Right hindlimb (tissue), 1 donor: ENCODE results near the gene IDI2.
"Not testable (repeated sequence)": the region's sequence is repeated elsewhere in the genome, so short reads cannot be mapped to it uniquely, and the experiment has no call there.

Experiments used
- DNase-seq: peaks from one replicate; pipeline ENCODE4 v3.0.0-alpha.2; 2018

The IDI2 gene

DNA sequence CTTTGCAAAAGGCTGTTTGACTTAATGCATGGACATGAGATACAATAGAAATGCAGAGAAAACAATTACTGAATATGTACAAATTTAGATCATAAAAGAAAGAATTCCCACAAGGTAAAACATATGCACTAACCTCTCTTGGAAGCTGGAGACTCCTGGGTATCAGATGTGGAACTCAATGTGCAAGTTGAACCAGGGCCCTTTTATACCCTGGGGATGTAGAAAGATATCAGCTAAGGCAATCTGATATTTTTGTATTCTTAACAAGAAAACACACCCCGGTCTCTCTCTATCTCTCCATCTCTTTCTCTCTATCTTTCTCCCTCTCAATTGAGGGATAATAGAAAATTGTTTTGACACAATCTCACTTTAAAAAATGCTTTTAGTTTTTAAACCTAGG is at the start of gene IDI2:
Gene IDI2 (minus strand): TSS at position 177 of the 400 bp plus-strand sequence. CDS start 1,136 bp downstream, outside the sequence.
- no peak for DNase-seq

DNA sequence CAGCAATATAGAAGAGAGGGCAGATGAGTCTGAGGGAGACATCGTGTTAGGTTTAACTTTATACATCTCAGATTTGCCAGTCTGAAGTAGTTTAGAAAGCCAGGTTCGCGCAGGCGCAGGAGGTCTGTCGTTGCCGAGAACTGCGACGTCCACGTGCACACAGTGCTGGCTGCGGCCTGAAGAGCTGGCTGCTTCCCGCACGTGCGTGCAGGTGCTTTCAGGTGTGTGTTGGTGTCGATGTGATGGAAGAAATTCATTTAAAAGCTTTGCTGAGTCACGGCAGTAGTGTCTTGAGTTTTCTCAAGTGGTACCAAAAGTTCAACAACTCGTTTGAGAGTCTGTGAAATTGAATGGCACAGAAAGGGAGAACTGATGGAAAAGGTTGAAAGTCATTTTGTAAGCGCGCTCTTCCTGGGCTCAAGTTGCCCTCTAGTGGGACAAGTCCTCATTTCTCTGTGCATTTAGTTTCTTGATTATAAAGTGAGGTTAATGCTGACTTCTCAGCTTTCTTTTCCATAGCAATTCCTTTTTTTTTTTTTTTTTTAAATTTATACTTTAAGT is 49.2 kb upstream of the IDI2 start:
- DNase-seq = no peak

DNA sequence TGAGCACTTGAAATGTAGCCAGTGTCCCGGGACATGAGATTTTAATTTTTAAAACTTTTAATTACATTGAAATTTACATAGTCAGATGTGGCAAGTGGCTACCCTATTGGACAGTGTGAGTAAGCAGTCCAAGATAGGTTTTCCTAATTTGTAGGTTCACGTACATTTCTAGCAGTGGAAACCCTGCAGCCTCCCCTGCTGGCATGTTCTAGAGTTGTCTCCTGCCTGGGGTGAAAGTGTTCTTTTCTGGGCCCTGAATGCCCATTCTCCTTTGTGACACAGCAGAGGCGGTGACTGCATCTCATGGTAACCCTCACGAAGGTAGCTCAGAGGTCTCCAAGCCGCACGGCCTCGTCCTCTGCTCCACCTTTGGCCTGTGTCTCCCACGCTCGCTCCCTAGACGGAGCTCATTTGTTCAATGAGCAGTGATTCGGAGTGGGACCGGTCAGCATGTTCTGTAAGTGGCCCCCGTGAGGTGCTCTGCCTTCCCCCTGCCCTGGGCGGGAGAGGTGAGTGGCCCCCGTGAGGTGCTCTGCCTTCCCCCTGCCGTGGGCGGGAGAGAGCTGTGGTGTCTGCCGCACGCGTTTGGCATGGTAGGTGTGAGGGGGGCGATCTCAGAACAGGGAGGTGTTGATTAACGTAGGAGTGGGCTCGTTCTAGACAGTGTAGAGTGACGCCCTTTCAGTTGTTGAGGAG is 48.5 kb upstream of the IDI2 start:
- DNase-seq = no peak

DNA sequence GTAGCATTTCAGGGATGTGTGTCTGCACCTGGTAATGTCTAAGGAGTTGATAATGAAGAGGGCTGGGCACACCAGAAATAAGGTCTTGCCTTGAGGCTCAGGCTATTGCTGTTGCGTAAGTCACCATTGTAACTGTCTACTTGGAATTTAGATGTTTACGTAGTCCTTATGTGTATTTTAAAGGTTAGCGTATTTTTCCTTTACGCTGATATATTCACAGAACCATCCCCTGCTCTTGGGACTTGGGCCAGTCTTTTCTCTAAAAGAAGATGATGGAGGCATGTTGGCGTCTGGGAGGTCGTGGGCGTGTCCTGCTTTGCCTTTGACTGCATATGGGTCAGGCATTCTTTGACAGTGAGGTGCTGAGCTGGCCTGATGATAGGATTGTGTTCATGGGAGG is 45.3 kb upstream of the IDI2 start:
- DNase-seq = no peak

DNA sequence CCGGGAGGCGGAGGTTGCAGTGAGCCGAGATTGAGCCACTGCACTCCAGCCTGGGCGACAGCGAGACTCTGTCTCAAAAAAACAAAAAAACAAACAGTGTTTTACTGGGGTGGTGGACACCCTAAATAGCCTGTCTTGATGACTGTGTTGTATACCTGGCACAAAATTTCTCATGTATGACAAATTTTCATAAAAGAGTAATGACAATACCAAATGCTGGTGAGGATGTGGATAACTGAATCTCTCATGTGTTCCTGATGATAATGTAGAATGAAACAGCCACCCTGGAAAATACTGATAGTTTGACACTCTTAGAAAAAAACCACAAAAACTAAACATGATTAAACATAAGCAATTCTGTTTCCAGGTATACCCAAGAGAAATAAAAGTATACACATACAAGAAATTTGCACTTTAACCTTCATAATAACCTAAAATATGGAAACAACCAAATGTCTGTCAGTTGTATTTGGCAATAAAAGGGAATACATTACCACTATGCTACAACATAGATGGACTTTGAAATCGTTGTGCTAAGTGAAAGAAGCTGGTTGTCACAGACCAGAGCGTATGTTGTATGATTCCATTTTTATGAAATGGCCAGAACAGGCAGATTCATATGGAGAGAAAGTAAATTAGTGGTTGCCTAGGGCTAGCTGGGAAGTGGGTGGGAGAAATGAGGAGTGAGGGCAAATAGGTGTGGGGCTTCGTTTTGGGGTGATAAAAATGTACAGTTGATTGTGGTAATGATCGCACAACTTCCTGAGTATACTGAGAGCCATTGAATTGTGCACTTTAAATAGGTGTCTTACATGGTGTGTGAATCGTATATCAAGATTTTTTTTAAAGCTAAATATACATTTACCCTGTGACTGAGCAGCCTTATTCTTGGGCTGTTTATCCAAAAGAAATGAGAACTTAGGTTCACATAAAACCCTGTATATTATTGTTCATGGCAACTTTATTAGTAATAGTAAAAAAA is 43.0 kb upstream of the IDI2 start:
- no peak for DNase-seq

DNA sequence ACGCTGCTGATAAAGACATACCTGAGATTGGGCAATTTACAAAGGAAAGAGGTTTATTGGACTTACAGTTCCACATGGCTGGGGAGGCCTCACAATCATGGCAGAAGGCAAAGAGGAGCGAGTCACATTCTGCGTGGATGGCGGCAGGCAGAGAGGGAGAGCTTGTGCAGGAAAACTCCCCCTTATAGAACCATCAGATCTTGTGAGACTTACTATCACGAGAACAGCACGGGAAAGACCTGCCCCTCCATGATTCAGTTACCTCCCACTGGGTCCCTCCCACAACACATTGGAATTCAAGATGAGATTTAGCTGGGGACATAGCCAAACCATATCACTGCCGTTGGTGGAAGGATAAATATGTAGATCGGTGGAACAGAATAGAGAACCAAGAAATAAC is 41.1 kb upstream of the IDI2 start:
- not testable (repeated sequence) for DNase-seq

DNA sequence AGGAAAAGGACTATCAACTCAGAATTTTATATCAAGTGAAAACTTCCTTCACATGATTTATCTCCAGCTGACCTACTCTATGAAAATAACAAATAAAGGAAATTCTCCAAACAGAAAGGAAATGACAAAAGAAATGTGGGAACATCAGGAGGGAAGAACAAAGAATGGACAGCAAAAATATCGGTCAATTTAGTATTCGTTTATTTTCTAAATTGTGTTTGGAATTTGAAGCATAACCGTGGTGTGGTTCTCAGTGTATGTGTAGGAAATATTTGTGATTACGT is 39.2 kb upstream of the IDI2 start:
- DNase-seq = no peak

DNA sequence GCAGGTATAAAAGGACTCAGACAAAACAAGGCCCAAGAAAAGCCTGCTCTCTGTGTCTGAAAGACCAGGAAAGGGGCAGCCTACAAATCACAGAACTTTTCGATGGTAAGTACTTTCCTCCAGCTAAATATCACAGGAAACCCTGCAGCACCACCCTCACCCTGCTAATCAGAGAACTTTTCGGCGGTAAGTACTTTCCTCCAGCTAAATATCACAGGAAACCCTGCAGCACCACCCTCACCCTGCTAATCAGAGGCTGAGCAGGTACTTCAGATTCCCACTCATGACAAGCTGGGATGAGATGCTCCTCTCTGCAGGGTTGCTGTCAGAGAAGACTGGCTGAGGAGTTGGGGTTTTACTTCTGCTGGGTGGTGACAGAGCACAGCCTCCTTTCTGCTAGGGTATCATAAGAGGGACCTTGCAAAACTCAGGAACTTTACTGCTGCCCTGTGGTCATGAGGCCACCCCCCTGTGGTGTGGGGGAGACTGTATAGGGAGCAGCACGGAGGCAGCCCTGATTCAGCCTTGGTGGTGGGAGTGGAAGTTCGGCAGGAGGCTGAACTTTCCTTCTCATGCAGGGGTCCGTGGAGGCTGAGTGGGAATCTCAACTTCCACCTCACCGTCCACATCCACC is 37.7 kb upstream of the IDI2 start:
- DNase-seq = no peak

DNA sequence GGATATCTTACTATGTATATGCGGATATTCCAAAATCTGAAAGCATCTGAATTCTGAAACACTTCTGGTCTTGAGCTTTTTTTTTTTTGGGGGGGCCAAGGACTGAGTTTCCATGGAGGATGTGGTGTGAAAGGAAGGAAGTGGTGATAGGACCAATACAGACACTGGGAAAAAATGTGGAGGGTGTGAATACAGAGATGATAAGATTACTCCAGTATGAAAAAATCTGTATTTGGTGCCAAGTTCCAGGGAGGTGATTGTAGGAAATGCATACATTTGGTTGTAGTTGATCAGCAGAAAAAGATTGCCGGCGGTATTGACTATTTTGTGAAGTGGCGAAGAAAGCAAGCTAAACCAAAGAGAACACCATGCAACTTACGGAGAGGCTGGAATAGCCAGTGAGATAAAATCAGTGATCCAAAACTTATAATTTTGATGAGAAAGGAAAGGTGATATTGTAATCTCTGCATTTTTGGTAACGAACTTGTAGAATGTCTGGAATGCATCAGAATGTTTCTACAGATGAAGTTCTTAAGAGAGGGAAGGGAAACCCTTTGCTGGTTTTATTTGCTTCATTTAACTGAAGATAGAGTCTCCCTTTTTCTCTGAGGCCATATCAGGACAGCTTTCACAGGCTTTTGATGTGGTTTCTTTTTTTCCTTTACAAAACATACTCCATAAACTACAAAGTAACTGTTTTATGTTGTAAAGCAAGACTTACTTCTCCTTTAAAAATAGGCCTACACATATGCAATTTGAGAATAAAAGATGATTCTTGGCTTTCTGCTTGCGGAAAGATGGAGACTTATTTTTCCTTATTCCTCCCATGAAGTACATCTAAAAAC is 36.5 kb upstream of the IDI2 start:
- DNase-seq = no peak

DNA sequence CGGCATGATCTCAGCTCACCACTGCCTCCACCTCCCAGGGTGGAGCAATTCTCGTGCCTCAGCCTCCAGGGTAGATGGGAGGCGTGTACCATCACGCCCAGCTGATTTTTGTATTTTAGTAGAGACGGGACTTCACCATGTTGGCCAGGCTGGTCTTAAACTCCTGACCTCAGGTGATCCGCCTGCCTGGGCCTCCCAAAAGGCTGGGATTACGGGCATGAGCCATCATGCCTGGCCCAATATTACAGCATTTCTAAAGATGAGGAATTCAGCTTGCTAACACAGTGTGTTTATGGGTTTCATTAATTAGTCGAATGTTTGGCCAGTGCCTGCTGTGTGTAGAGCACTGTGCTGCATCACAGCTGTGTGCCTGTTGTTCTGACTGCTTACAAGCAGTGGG is 34.2 kb upstream of the IDI2 start:
- DNase-seq = no peak

DNA sequence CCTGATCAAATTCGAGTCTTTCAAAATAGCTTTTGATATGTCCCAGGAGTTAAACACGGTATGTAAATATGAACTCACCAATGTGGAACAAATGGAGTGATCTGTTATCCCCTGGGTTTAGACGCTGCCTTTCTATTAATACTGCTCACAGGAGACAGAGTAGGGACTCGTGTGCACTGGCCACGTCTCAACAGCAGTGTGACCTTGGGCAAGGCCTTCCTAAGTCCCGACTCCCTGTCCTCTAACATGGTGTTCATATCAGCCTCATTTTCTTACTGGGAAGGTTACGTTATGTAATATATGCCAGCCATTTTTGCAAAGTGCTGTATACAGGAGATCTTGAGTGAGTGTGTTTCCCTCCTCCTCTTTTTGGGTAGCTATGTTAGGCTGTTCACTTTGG is 32.4 kb upstream of the IDI2 start:
- DNase-seq = no peak

DNA sequence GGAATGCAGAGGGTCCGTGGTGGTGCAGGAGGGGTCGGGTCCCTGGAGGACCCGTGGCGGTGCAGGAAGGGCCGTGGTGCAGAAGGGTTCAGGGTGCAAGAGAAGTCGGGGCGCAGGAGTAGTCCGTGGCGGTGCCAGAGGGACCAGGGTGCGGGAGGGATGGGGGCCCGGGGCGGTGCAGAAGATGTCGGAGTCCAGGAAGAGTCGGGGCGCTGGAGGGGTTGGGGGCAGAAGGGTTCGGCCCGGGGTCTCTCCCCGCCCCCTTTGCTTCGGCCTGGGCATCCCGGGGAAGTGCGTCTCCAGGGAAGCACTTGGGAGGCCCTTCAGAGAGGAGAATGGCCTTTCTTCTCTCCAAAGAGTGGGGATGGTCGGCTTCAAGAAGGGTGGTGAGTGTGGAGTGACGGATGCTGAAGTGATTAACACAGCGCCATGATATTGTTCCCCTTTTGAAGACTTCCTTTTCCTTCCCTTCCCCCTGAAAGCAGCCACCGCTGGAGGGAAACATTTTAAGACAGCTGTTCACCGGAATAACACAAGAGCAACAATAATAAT is 31.5 kb upstream of the IDI2 start:
- no peak for DNase-seq

DNA sequence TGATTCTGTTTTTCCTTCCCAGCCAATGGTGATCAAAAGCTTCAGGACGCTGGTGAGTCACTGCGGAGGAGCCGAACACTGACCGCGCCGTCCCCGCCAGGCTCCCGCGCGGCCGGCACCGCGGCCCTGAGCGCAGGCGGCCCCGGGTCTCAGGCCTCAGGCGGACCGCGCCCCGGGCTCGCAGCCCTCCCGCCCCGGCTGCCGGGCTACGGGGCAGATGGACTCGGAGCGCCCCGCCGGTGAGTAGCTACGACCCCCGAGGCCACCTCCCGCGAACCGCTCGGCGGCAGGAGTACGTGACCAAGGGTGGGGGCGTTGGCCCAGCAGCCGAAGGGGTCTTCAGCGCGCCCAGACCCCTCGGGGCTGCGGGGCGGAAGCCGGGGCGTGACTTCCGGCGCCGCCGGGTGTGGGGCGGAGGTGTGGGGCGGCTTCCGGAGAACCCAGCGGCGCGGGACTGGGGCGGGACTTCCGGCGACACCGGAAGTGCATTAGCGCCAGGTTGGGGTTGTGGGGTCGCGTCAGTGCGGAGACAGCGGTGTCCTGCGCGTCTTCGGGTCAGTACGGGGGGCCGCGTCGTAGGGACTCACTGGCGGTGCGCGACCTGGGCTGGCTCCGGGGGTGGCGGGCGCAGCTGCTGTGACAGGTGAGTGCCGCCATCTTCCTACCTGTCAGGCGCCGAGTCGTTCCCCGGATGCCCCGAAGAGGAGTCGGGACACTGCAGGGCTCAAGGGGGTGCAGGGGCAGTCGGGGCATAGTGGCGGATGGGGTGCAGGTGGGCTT is 30.9 kb upstream of the IDI2 start, which contains the start of gene WDR37:
Gene WDR37 (plus strand): TSS at position 60 of the 780 bp plus-strand sequence. CDS start 15,771 bp downstream, outside the sequence.
- peak; percentile 91 for DNase-seq

DNA sequence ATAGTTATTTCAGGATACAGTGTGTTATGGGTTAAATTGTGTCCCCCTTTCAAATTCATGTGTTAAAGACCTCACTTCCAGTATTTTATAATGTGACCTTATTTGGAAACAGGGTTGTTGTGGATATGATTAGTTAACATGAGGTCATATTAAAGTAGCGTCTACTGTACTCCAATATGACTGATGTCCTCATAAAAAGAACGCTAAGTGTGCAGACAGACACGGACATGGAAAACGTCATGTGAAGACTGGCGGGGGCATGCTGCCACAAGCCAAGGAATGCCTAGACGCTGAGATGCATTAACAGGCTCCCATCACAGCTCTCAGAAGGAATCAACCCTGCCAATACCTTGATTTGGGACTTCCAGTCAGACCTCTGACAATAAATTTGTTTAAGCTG is 29.0 kb upstream of the IDI2 start:
- no peak for DNase-seq

DNA sequence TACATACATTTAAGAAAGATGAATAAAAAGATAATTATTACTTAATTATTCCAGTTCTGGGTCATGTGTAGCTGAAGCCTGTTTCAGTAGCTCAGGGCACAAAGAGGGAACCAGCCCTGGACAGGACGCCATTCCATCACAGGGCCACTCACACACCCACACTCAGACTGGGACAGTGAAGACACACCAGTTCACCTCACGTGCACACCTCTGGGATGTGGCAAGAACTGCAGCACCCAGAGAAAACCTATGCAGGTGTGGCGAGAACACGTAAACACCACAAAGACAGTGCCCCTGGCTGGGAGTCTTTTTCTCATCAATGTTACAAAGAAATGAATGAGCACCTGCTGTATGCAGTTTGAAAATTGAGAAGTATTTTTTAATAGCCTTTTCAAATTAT is 24.9 kb upstream of the IDI2 start:
- no peak for DNase-seq

DNA sequence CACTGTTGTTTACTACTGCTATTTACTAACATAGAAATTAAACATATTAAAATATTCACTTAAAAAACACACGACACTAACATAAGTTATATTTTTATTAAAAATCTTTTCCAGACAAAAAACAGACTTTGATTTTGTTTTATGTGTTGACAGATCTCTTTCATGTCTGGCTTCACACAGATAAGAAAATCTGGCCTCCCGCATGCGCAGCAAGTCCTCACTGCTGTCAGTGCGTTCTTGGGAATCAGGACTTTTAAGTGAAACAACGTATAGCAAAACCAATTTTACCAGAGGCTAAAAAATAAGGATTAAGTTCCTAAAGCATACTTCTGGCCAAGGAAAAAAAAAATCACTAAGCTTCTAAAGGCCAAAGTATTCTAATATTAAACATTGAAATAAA is 24.5 kb upstream of the IDI2 start:
- no peak for DNase-seq

DNA sequence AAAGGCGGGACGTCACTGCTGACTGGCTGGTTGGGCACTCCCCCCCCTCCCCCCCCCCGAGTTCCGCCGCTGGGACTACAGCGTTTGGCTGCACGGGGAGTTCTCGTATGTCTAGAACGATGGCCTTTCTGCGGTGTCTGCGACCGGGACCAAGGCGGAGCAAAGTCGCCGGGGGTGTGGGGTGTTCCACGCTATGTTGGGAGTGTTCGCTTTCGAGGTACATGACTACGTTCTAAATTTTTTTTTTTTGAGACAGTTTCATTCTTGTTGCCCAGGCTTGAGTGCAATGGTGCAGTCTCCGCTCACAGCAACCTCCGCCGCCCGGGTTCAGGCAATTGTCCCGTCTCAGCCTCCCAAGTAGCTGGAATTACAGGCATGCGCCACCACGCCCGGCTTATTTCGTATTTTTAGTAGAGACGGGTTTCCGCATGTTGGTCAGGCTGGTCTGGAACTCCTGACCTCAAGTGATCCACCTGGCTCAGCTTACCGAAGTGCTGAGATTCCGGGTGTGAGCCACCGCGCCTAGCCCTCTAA is 23.8 kb upstream of the IDI2 start:
- DNase-seq = no peak

DNA sequence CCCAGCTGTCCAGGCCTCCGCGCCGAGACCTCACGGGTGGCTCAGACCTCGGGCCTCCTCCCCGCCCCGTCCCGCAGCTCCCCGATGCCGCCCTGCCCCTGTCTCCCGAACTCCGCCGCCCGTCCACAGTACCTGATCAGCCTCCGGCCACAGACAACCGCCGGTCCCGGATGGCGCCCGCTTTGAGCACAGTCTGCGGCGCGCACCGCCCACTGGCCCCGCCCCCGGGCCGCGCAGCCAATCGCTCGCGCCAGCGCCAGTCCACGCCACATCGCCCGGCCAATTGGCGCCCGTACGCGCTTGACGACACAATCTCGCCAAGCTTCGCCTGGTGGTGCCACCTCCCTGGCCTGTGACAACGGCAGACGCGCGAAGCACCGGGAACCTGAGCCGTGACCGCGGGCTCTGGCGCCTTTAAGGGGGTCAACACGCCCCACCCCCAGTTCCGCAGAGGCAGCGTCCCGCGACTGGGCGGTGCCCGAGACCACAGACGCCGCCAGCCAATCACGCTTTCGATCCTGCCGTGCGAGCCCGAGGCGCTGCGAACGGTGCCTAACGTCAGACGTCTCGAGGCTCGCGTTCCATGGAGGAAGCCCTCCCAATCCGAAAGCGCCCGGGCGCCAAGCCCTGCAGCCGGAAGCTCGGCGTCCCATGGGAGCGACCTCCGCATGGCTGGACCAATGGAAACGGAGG is 23.2 kb upstream of the IDI2 start, which contains the start of gene IDI1:
Gene IDI1 (minus strand): TSS at position 388 of the 693 bp plus-strand sequence. CDS start 116 bp downstream, at position 272.
- peak; percentile 99 for DNase-seq

DNA sequence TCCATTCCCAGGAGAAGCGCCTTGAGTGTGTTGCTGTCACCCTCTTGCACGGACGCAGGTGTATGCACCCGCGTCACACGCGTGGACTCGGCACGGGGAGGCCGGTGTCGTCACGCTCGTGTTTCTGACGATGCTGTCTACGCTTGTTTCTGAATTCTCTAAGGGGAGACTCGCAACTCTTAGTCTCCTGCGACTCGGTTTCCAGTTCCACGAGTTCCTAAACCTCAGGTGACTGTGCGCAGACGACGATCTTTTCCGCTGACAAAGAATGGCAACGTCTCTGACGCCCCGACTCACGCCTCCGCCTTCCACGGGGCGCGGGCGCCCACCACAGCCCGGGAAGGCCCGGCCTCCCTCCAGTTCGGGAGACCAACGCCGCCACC is 22.7 kb upstream of the IDI2 start:
- DNase-seq = no peak

DNA sequence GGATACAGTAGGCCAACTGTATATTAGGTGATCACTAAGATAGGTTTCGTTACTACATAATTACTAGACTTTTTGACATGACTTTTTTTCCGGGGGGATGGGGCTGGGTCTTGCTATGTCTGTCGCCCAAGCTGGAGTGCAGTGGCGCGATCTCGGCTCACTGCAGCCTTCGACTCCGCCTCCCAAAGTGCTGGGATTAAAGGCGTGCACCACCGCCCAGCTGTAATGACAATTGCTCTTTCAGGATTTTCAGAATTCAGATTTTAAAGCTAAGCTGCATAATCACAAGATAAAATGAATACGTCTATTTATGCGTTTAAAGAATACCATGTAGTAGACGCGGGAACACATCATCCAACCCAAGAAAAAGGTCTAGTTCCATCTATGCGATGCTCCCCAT is 22.3 kb upstream of the IDI2 start:
- DNase-seq = no peak
